Upper lobe of right lung (tissue), 1 donor: ENCODE data around the gene PLA2G4A. TPM values are rescaled to one million over a fixed set of nuclear protein-coding genes. Genes with fewer than 3 reads are reported as not detected.

Experiments
- ATAC-seq: fragments of 200-7000 bp; cut with Tn5 transposase; one replicate; pipeline ENCODE4 v1.9.1; 2020; ENCODE audit warnings: mild to moderate bottlenecking, moderate library complexity
- DNase-seq: peaks from one replicate; pipeline ENCODE4 v3.0.0-alpha.2; 2020
- H3K27ac ChIP-seq: fragments of 200-600 bp; one replicate; pipeline ENCODE4 v1.8.0; 2022
- H3K27me3 ChIP-seq: fragments of 200-600 bp; one replicate; pipeline ENCODE4 v1.8.0; 2022; ENCODE audit warnings: mild to moderate bottlenecking
- H3K36me3 ChIP-seq: fragments of 200-600 bp; one replicate; pipeline ENCODE4 v1.8.0; 2022
- H3K4me1 ChIP-seq: fragments of 200-600 bp; one replicate; pipeline ENCODE4 v1.8.0; 2022
- H3K4me3 ChIP-seq: fragments of 200-600 bp; one replicate; pipeline ENCODE4 v1.8.0; 2022; ENCODE audit warnings: mild to moderate bottlenecking
- H3K9me3 ChIP-seq: fragments of 200-600 bp; one replicate; pipeline ENCODE4 v1.8.0; 2022
- CTCF ChIP-seq: fragments of 200-600 bp; IDR thresholded peaks from one replicate; pipeline ENCODE4 v1.8.0; 2022; ENCODE audit warnings: antibody characterized with exemption
- intact Hi-C: fragments of 100-400 bp; cut with DNase I; formaldehyde crosslinking; loops from one replicate; pipeline ENCODE4 v1.11.0; 2022
- total RNA-seq: library from RNA; stranded (reverse); fragmentation: NEBNext Ultra II Directional; extraction: Animal tissue kit (Norgen Biotek cat#: 25700); gene quantifications from one replicate; pipeline ENCODE4 v1.2.1, GENCODE V29; 2021
- donor health status: DM: no; HTN: yes; CAD: no; lungs with severe emphysema.

The PLA2G4A gene
- total RNA-seq, 1 donor from 2014 or later, result 10.7 TPM

- H3K27ac ChIP-seq, result no peak overlapping the region
- H3K36me3 ChIP-seq, result no peaks in the 10 kb centered on the region
- no peaks in the 10 kb centered on the region for H3K4me1 ChIP-seq
- TF ChIP-seq CTCF, result no peak
- no peaks in the 10 kb centered on the region for H3K27me3 ChIP-seq
- H3K4me3 ChIP-seq, result no peak overlapping the region
- H3K9me3 ChIP-seq, result no peaks in the 10 kb centered on the region
- ATAC-seq, result no peak
- DNase-seq, result no peak
- intact Hi-C loops, result no loop called here
Observed at GRCh38 chr1:186848509-186849130, 19.9 kb downstream of the PLA2G4A start.

- Histone ChIP-seq H3K36me3 (no peaks in the 10 kb centered on the region), H3K27ac (no peak overlapping the region), H3K27me3 (no peaks in the 10 kb centered on the region), H3K9me3 (no peaks in the 10 kb centered on the region), H3K4me1 (no peaks in the 10 kb centered on the region), H3K4me3 (no peak overlapping the region)
- no peak for DNase-seq
- intact Hi-C loops, result no loop called here
- no peak for TF ChIP-seq CTCF
- peak; percentile 88 for ATAC-seq
Observed at GRCh38 chr1:186849271-186849671, 20.5 kb downstream of the PLA2G4A start.

- no peak overlapping the region for H3K27ac ChIP-seq
Observed at GRCh38 chr1:186849826-186850225, 21.1 kb downstream of the PLA2G4A start.

GRCh38 chr1:186854102-186854501, 25.4 kb downstream of the PLA2G4A start:
- DNase-seq, result no peak
- H3K27ac ChIP-seq, result no peak overlapping the region
- TF ChIP-seq CTCF, result no peak
- intact Hi-C loops, result no loop called here
- no peaks in the 10 kb centered on the region for H3K27me3 ChIP-seq
- H3K4me1 ChIP-seq, result no peaks in the 10 kb centered on the region
- no peak overlapping the region for H3K4me3 ChIP-seq
- H3K36me3 ChIP-seq, result no peaks in the 10 kb centered on the region
- no peaks in the 10 kb centered on the region for H3K9me3 ChIP-seq
- ATAC-seq, result no peak

More at GRCh38 chr1:186849826-186850225, 21.1 kb downstream of the PLA2G4A start:
- ATAC-seq (peak; percentile 64), DNase-seq (no peak)
- Histone ChIP-seq H3K27me3 (no peaks in the 10 kb centered on the region), H3K9me3 (no peaks in the 10 kb centered on the region), H3K4me3 (no peak overlapping the region), H3K4me1 (no peaks in the 10 kb centered on the region), H3K36me3 (no peaks in the 10 kb centered on the region)
- intact Hi-C loops, result no loop called here
- no peak for TF ChIP-seq CTCF

- no peaks in the 10 kb centered on the region for H3K36me3 ChIP-seq
- no peak overlapping the region for H3K27ac ChIP-seq
- H3K4me3 ChIP-seq, result no peak overlapping the region
- DNase-seq (no peak), ATAC-seq (no peak)
- H3K4me1 ChIP-seq, result no peaks in the 10 kb centered on the region
- no peaks in the 10 kb centered on the region for H3K27me3 ChIP-seq
- no peak for TF ChIP-seq CTCF
- intact Hi-C loops, result no loop called here
- no peaks in the 10 kb centered on the region for H3K9me3 ChIP-seq
Observed at GRCh38 chr1:186858923-186859322, 30.2 kb downstream of the PLA2G4A start.

- TF ChIP-seq CTCF, result no peak
- no peak for ATAC-seq
Observed at GRCh38 chr1:186859995-186860394, 31.2 kb downstream of the PLA2G4A start.

More at GRCh38 chr1:186859995-186860394, 31.2 kb downstream of the PLA2G4A start:
- H3K9me3 ChIP-seq, result no peaks in the 10 kb centered on the region
- H3K4me3 ChIP-seq, result no peak overlapping the region
- H3K36me3 ChIP-seq, result no peaks in the 10 kb centered on the region
- H3K27me3 ChIP-seq, result no peaks in the 10 kb centered on the region
- H3K27ac ChIP-seq, result no peak overlapping the region
- no peaks in the 10 kb centered on the region for H3K4me1 ChIP-seq
- intact Hi-C loops, result no loop called here
- no peak for DNase-seq
